Stimulated activated naive CD8-positive, alpha-beta T cell treated with anti-CD3 and anti-CD28 coated beads, Interleukin-15, Interleukin-2, amounts not matched to agents 100 U/mL and 50 U/mL, for 24 hours (primary cell): ENCODE results near the gene LRPAP1.

Experiments used
- ATAC-seq: fragments of 150-1000 bp; cut with Tn5 transposase; one replicate; pipeline ENCODE4 v1.10.0; 2021
- DNase-seq: peaks from one replicate; pipeline ENCODE4 v3.0.0; 2021

Gene LRPAP1

GRCh38 chr4:3501126-3501824 is 30.9 kb downstream of the LRPAP1 start:
- DNase-seq (no peak), ATAC-seq (no peak)

- ATAC-seq, result no peak
- DNase-seq, result no peak
Observed at GRCh38 chr4:3500634-3501101, 31.6 kb downstream of the LRPAP1 start.

GRCh38 chr4:3500111-3500510 is 32.1 kb downstream of the LRPAP1 start:
- no peak for DNase-seq
- no peak for ATAC-seq

- no peak for DNase-seq
- ATAC-seq, result no peak
Observed at GRCh38 chr4:3499710-3500109, 32.5 kb downstream of the LRPAP1 start.

GRCh38 chr4:3498901-3499510 is 33.2 kb downstream of the LRPAP1 start:
- DNase-seq (no peak), ATAC-seq (no peak)

GRCh38 chr4:3498407-3498806 is 33.8 kb downstream of the LRPAP1 start:
- DNase-seq (no peak), ATAC-seq (no peak)

- DNase-seq, result no peak
- ATAC-seq, result no peak
Observed at GRCh38 chr4:3497523-3498389, 34.5 kb downstream of the LRPAP1 start.

GRCh38 chr4:3497095-3497494 is 35.1 kb downstream of the LRPAP1 start:
- no peak for ATAC-seq
- no peak for DNase-seq

- no peak for ATAC-seq
- DNase-seq, result no peak
Observed at GRCh38 chr4:3496021-3496420, 36.2 kb downstream of the LRPAP1 start.

GRCh38 chr4:3495204-3495975 is 36.8 kb downstream of the LRPAP1 start:
- no peak for ATAC-seq

GRCh38 chr4:3494462-3494871 is 37.8 kb downstream of the LRPAP1 start:
- no peak for ATAC-seq
- DNase-seq, result no peak

More at GRCh38 chr4:3495204-3495975, 36.8 kb downstream of the LRPAP1 start:
- DNase-seq, result no peak

GRCh38 chr4:3493720-3494461 is 38.3 kb downstream of the LRPAP1 start:
- no peak for ATAC-seq

GRCh38 chr4:3492741-3493719 is 39.2 kb downstream of the LRPAP1 start:
- ATAC-seq (no peak), DNase-seq (no peak)

More at GRCh38 chr4:3493720-3494461, 38.3 kb downstream of the LRPAP1 start:
- DNase-seq, result no peak

GRCh38 chr4:3491681-3492405 is 40.4 kb downstream of the LRPAP1 start:
- DNase-seq (no peak), ATAC-seq (no peak)

- peak; percentile 44 for ATAC-seq
- peak; percentile 51 for DNase-seq
Observed at GRCh38 chr4:3489451-3489962, 42.7 kb downstream of the LRPAP1 start.

GRCh38 chr4:3488820-3489219 is 43.4 kb downstream of the LRPAP1 start:
- DNase-seq (no peak), ATAC-seq (no peak)

GRCh38 chr4:3487861-3488260 is 44.4 kb downstream of the LRPAP1 start:
- no peak for DNase-seq
- no peak for ATAC-seq

- no peak for DNase-seq
- ATAC-seq, result no peak
Observed at GRCh38 chr4:3486541-3487540, 45.4 kb downstream of the LRPAP1 start.
